T-helper 2 cell treated with Interferon-gamma antibody and Interleukin-4, amounts not matched to agents 5 μg/mL and 100 μg/mL, for 36 hours (primary cell): ENCODE measurements around the gene PCDHB7.
"Not testable (repeated sequence)": the region's sequence is repeated elsewhere in the genome, so short reads cannot be mapped to it uniquely, and the experiment has no call there.

Experiments
- DNase-seq: peaks from one replicate; pipeline ENCODE4 v3.0.0; 2021; ENCODE audit warnings: low spot score
- H3K27ac Mint-ChIP-seq: one replicate; pipeline ENCODE4 v1.8.0; 2021; ENCODE audit warnings: mild to moderate bottlenecking, mixed read lengths
- H3K27me3 Mint-ChIP-seq: one replicate; pipeline ENCODE4 v1.8.0; 2021; ENCODE audit warnings: low read depth, mixed read lengths
- H3K36me3 Mint-ChIP-seq: one replicate; pipeline ENCODE4 v1.8.0; 2021; ENCODE audit warnings: low read depth, mixed read lengths
- H3K4me1 Mint-ChIP-seq: one replicate; pipeline ENCODE4 v1.8.0; 2021; ENCODE audit warnings: low read depth, mixed read lengths
- H3K4me3 Mint-ChIP-seq: one replicate; pipeline ENCODE4 v1.8.0; 2022; ENCODE audit warnings: mild to moderate bottlenecking, moderate library complexity, mixed read lengths
- H3K9me3 Mint-ChIP-seq: one replicate; pipeline ENCODE4 v1.8.0; 2021; ENCODE audit warnings: mixed read lengths

The PCDHB7 gene

DNA sequence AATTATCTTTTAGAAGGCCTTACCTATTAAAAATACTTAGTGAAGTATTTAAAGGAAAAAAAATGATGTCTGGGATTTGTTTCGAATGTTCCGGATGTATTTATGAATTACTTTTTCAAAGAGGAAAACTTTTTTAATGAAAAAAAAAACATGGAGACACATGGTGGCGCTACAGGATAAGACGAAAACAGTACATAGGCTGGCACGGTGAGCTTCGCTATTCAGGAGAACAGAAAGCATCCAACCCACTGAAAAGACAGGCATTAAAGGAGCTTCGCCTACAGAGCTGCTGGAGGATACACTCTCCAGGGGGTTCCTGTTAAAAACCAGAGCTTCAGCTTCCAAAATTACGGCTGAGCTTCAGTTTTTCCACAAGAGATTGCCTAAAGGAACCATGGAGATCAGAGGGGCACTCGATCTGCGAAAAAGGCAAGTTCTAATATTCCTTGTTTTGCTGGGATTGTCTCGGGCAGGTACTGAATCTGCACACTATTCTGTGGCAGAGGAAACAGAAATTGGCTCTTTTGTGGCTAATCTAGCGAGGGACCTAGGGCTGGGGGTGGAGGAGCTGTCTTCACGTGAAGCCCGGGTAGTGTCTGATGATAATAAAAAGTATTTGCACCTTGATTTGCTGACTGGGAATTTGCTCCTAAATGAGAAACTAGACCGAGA is 50.8 kb downstream of the PCDHB7 start, which contains the start of gene PCDHB14:
TSS of gene PCDHB14 (plus strand) at position 232 of the 672 bp plus-strand sequence. CDS start at position 395, 163 bp downstream.
- Mint-ChIP-seq H3K4me3 (no peak within 1 kb of the TSS), H3K27me3 (no peaks in the 10 kb centered on the region), H3K36me3 (no peaks in the 10 kb centered on the region), H3K4me1 (no peaks in the 10 kb centered on the region), H3K27ac (no peak within 1 kb of the TSS), H3K9me3 (peaks cover 31% of the 10 kb centered on the region)
- DNase-seq: no peak

DNA sequence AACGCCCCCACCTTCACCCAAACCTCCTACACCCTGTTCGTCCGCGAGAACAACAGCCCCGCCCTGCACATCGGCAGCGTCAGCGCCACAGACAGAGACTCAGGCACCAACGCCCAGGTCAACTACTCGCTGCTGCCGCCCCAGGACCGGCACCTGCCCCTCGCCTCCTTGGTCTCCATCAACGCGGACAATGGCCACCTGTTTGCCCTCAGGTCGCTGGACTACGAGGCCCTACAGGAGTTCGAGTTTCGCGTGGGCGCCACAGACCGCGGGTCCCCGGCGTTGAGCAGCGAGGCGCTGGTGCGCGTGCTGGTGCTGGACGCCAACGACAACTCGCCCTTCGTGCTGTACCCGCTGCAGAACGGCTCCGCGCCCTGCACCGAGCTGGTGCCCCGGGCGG is 52.4 kb downstream of the PCDHB7 start:
- not testable (repeated sequence) for H3K4me1 Mint-ChIP-seq, DNase-seq, H3K27me3 Mint-ChIP-seq, H3K36me3 Mint-ChIP-seq, H3K27ac Mint-ChIP-seq, H3K4me3 Mint-ChIP-seq
- H3K9me3 Mint-ChIP-seq: peaks cover 31% of the 10 kb centered on the region

DNA sequence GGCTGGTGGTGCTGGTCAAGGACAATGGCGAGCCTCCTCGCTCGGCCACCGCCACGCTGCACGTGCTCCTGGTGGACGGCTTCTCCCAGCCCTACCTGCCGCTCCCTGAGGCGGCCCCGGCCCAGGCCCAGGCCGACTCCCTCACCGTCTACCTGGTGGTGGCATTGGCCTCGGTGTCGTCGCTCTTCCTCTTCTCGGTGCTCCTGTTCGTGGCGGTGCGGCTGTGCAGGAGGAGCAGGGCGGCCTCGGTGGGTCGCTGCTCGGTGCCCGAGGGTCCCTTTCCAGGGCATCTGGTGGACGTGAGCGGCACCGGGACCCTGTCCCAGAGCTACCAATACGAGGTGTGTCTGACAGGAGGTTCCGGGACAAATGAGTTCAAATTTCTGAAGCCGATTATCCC is 53.0 kb downstream of the PCDHB7 start:
- H3K27ac Mint-ChIP-seq, H3K27me3 Mint-ChIP-seq, DNase-seq, H3K4me1 Mint-ChIP-seq, H3K36me3 Mint-ChIP-seq, H3K4me3 Mint-ChIP-seq: not testable (repeated sequence)
- peaks cover 27% of the 10 kb centered on the region for H3K9me3 Mint-ChIP-seq
